ENCODE results near the gene BRD1. TPM values are rescaled to one million over a fixed set of nuclear protein-coding genes. Genes with fewer than 3 reads are reported as not detected.
A peak's percentile ranks its signal among the peaks of the same experiment; 100 is the strongest.

The BRD1 gene
- total and polyA plus RNA-seq, 4 donors = 7.6 to 32.2 (median 24.2) TPM

- Histone ChIP-seq H3K4me3 (ENCODE audit: low read length in 2 of 2) (no peak overlapping the region), H3K9me3 (ENCODE audit: control insufficient read depth, low read length) (no peaks in the 10 kb centered on the region), H3K27me3 (ENCODE audit: control insufficient read depth in 1 of 2, insufficient read depth in 2 of 2, low read length in 1 of 2) (no peaks in the 10 kb centered on the region), H3K27ac (ENCODE audit: low read depth in 1 of 2, low read length in 2 of 2) (no peak overlapping the region), H3K4me1 (ENCODE audit: control insufficient read depth in 1 of 2, insufficient read depth in 2 of 2, low read length in 2 of 2) (no peaks in the 10 kb centered on the region), H3K36me3 (ENCODE audit: control insufficient read depth in 1 of 2, insufficient read depth in 2 of 2, low read length in 1 of 2) (peaks cover 0 to 16% of the 10 kb centered on the region in 2 donors)
- ATAC-seq (ENCODE audit: low FRiP score) = no peak
- intact Hi-C loops (cut with DNase I) = no loop called here
- DNase-seq = peak in 1 of 2 donors; percentile 32
- 90% methylated on average over 13 of the region's 13 CpGs for WGBS, 2 donors
Measured at GRCh38 chr22:49779211-49779610, 48.5 kb downstream of the BRD1 start.

GRCh38 chr22:49777569-49778249, 50.0 kb downstream of the BRD1 start:
- Histone ChIP-seq H3K9me3 (ENCODE audit: control insufficient read depth, low read length) (no peaks in the 10 kb centered on the region), H3K4me1 (ENCODE audit: control insufficient read depth in 1 of 2, insufficient read depth in 2 of 2, low read length in 2 of 2) (no peaks in the 10 kb centered on the region), H3K36me3 (ENCODE audit: control insufficient read depth in 1 of 2, insufficient read depth in 2 of 2, low read length in 1 of 2) (peaks cover 0 to 12% of the 10 kb centered on the region in 2 donors), H3K4me3 (ENCODE audit: low read length in 2 of 2) (no peak overlapping the region), H3K27ac (ENCODE audit: low read depth in 1 of 2, low read length in 2 of 2) (no peak overlapping the region), H3K27me3 (ENCODE audit: control insufficient read depth in 1 of 2, insufficient read depth in 2 of 2, low read length in 1 of 2) (no peaks in the 10 kb centered on the region)
- DNase-seq (no peak), ATAC-seq (ENCODE audit: low FRiP score) (no peak)
- intact Hi-C loops (cut with DNase I) = no loop called here
- 91 to 92% methylated on average over 40 of the region's 40 CpGs for WGBS, 2 donors

- Histone ChIP-seq H3K4me3 (ENCODE audit: low read length in 2 of 2) (no peak overlapping the region), H3K4me1 (ENCODE audit: control insufficient read depth in 1 of 2, insufficient read depth in 2 of 2, low read length in 2 of 2) (no peaks in the 10 kb centered on the region), H3K36me3 (ENCODE audit: control insufficient read depth in 1 of 2, insufficient read depth in 2 of 2, low read length in 1 of 2) (peaks cover 0 to 12% of the 10 kb centered on the region in 2 donors), H3K27ac (ENCODE audit: low read depth in 1 of 2, low read length in 2 of 2) (no peak overlapping the region), H3K27me3 (ENCODE audit: control insufficient read depth in 1 of 2, insufficient read depth in 2 of 2, low read length in 1 of 2) (no peaks in the 10 kb centered on the region), H3K9me3 (ENCODE audit: control insufficient read depth, low read length) (no peaks in the 10 kb centered on the region)
- intact Hi-C loops (cut with DNase I) = no loop called here
- no peak for ATAC-seq (ENCODE audit: low FRiP score)
- DNase-seq = no peak
- WGBS, 2 donors = 91 to 94% methylated on average over 29 of the region's 29 CpGs
Measured at GRCh38 chr22:49776891-49777290, 50.8 kb downstream of the BRD1 start.

GRCh38 chr22:49775867-49776511, 51.7 kb downstream of the BRD1 start:
- no peak for ATAC-seq (ENCODE audit: low FRiP score)
- H3K36me3 ChIP-seq (ENCODE audit: control insufficient read depth in 1 of 2, insufficient read depth in 2 of 2, low read length in 1 of 2) = peaks cover 0 to 12% of the 10 kb centered on the region in 2 donors
- 95% methylated on average over 28 to 31 of the region's 31 CpGs for WGBS, 2 donors

GRCh38 chr22:49775191-49775866, 52.3 kb downstream of the BRD1 start:
- no peak overlapping the region for H3K4me3 ChIP-seq (ENCODE audit: low read length in 2 of 2)
- DNase-seq (no peak), ATAC-seq (ENCODE audit: low FRiP score) (no peak)
- peaks cover 0 to 12% of the 10 kb centered on the region in 2 donors for H3K36me3 ChIP-seq (ENCODE audit: control insufficient read depth in 1 of 2, insufficient read depth in 2 of 2, low read length in 1 of 2)
- H3K9me3 ChIP-seq (ENCODE audit: control insufficient read depth, low read length) = no peaks in the 10 kb centered on the region
- H3K4me1 ChIP-seq (ENCODE audit: control insufficient read depth in 1 of 2, insufficient read depth in 2 of 2, low read length in 2 of 2) = no peaks in the 10 kb centered on the region
- no peak overlapping the region for H3K27ac ChIP-seq (ENCODE audit: low read depth in 1 of 2, low read length in 2 of 2)
- intact Hi-C loops (cut with DNase I) = no loop called here
- WGBS, 2 donors = 93 to 94% methylated on average over 26 of the region's 26 CpGs
- no peaks in the 10 kb centered on the region for H3K27me3 ChIP-seq (ENCODE audit: control insufficient read depth in 1 of 2, insufficient read depth in 2 of 2, low read length in 1 of 2)

More at GRCh38 chr22:49775867-49776511, 51.7 kb downstream of the BRD1 start:
- no peak for DNase-seq
- H3K27me3 ChIP-seq (ENCODE audit: control insufficient read depth in 1 of 2, insufficient read depth in 2 of 2, low read length in 1 of 2) = no peaks in the 10 kb centered on the region
- no peaks in the 10 kb centered on the region for H3K4me1 ChIP-seq (ENCODE audit: control insufficient read depth in 1 of 2, insufficient read depth in 2 of 2, low read length in 2 of 2)
- no peak overlapping the region for H3K4me3 ChIP-seq (ENCODE audit: low read length in 2 of 2)
- no peak overlapping the region for H3K27ac ChIP-seq (ENCODE audit: low read depth in 1 of 2, low read length in 2 of 2)
- intact Hi-C loops (cut with DNase I) = no loop called here
- no peaks in the 10 kb centered on the region for H3K9me3 ChIP-seq (ENCODE audit: control insufficient read depth, low read length)

GRCh38 chr22:49774499-49775151, 53.0 kb downstream of the BRD1 start:
- intact Hi-C loops (cut with DNase I) = no loop called here
- H3K9me3 ChIP-seq (ENCODE audit: control insufficient read depth, low read length) = no peaks in the 10 kb centered on the region
- WGBS, 2 donors = 81 to 85% methylated on average over 21 of the region's 21 CpGs
- no peak overlapping the region for H3K4me3 ChIP-seq (ENCODE audit: low read length in 2 of 2)
- H3K27me3 ChIP-seq (ENCODE audit: control insufficient read depth in 1 of 2, insufficient read depth in 2 of 2, low read length in 1 of 2) = no peaks in the 10 kb centered on the region
- no peaks in the 10 kb centered on the region for H3K4me1 ChIP-seq (ENCODE audit: control insufficient read depth in 1 of 2, insufficient read depth in 2 of 2, low read length in 2 of 2)
- H3K36me3 ChIP-seq (ENCODE audit: control insufficient read depth in 1 of 2, insufficient read depth in 2 of 2, low read length in 1 of 2) = peaks cover 0 to 12% of the 10 kb centered on the region in 2 donors
- H3K27ac ChIP-seq (ENCODE audit: low read depth in 1 of 2, low read length in 2 of 2) = no peak overlapping the region
- DNase-seq (no peak), ATAC-seq (ENCODE audit: low FRiP score) (no peak)

GRCh38 chr22:49774046-49774445, 53.6 kb downstream of the BRD1 start:
- ATAC-seq (ENCODE audit: low FRiP score) (no peak), DNase-seq (no peak)
- H3K36me3 ChIP-seq (ENCODE audit: control insufficient read depth in 1 of 2, insufficient read depth in 2 of 2, low read length in 1 of 2) = peaks cover 0 to 12% of the 10 kb centered on the region in 2 donors
- no peak overlapping the region for H3K4me3 ChIP-seq (ENCODE audit: low read length in 2 of 2)
- WGBS, 2 donors = 91 to 94% methylated on average over 21 of the region's 21 CpGs
- no peak overlapping the region for H3K27ac ChIP-seq (ENCODE audit: low read depth in 1 of 2, low read length in 2 of 2)
- H3K4me1 ChIP-seq (ENCODE audit: control insufficient read depth in 1 of 2, insufficient read depth in 2 of 2, low read length in 2 of 2) = no peaks in the 10 kb centered on the region
- H3K27me3 ChIP-seq (ENCODE audit: control insufficient read depth in 1 of 2, insufficient read depth in 2 of 2, low read length in 1 of 2) = no peaks in the 10 kb centered on the region
- H3K9me3 ChIP-seq (ENCODE audit: control insufficient read depth, low read length) = no peaks in the 10 kb centered on the region
- intact Hi-C loops (cut with DNase I) = no loop called here

- WGBS, 2 donors = 93 to 95% methylated on average over 11 of the region's 11 CpGs
- intact Hi-C loops (cut with DNase I) = no loop called here
- Histone ChIP-seq H3K9me3 (ENCODE audit: control insufficient read depth, low read length) (no peaks in the 10 kb centered on the region), H3K27ac (ENCODE audit: low read depth in 1 of 2, low read length in 2 of 2) (no peak overlapping the region), H3K36me3 (ENCODE audit: control insufficient read depth in 1 of 2, insufficient read depth in 2 of 2, low read length in 1 of 2) (peaks cover 0 to 12% of the 10 kb centered on the region in 2 donors), H3K4me1 (ENCODE audit: control insufficient read depth in 1 of 2, insufficient read depth in 2 of 2, low read length in 2 of 2) (no peaks in the 10 kb centered on the region), H3K27me3 (ENCODE audit: control insufficient read depth in 1 of 2, insufficient read depth in 2 of 2, low read length in 1 of 2) (no peaks in the 10 kb centered on the region), H3K4me3 (ENCODE audit: low read length in 2 of 2) (no peak overlapping the region)
- no peak for DNase-seq
- no peak for ATAC-seq (ENCODE audit: low FRiP score)
Measured at GRCh38 chr22:49773531-49773930, 54.1 kb downstream of the BRD1 start.

Data from aorta (tissue), 5 donors.